Parathyroid adenoma (tissue), 2 donors: ENCODE results near the gene SLC39A9.

ENCODE experiments used
- H2AFZ ChIP-seq: fragments of 300-600 bp; sonication (generic); one replicate; pipeline ENCODE4 v1.7.0; 2017; ENCODE audit warnings: antibody characterized with exemption, mild to moderate bottlenecking
- H3K27ac ChIP-seq: fragments of 300-600 bp; sonication (generic); one replicate; pipeline ENCODE4 v1.7.0; 2017
- H3K27me3 ChIP-seq: fragments of 300-600 bp; sonication (generic); one replicate; pipeline ENCODE4 v1.7.0; 2017; ENCODE audit warnings: low read length; ENCODE audit not compliant: control insufficient read depth, insufficient read depth
- H3K36me3 ChIP-seq: fragments of 300-600 bp; sonication (generic); one replicate; pipeline ENCODE4 v1.7.0; 2017; ENCODE audit warnings: low read length; ENCODE audit not compliant: control insufficient read depth, insufficient read depth
- H3K4me1 ChIP-seq: fragments of 300-600 bp; sonication (generic); one replicate; pipeline ENCODE4 v1.7.0; 2017; ENCODE audit warnings: control low read depth
- H3K4me2 ChIP-seq: fragments of 300-600 bp; sonication (generic); one replicate; pipeline ENCODE4 v1.7.0; 2017; ENCODE audit warnings: low read length
- H3K4me3 ChIP-seq: fragments of 300-600 bp; sonication (generic); one replicate; pipeline ENCODE4 v1.7.0; 2017; ENCODE audit warnings: low read depth, low read length
- H3K79me2 ChIP-seq: fragments of 300-600 bp; sonication (generic); one replicate; pipeline ENCODE4 v1.7.0; 2017; ENCODE audit warnings: control low read depth
- H3K9ac ChIP-seq: fragments of 300-600 bp; sonication (generic); one replicate; pipeline ENCODE4 v1.7.0; 2017; ENCODE audit warnings: mild to moderate bottlenecking
- H3K9me3 ChIP-seq: fragments of 300-600 bp; sonication (generic); one replicate; pipeline ENCODE4 v1.7.0; 2017; ENCODE audit warnings: low read length; ENCODE audit not compliant: control insufficient read depth
- CTCF ChIP-seq: fragments of 300-600 bp; sonication (generic); IDR thresholded peaks from one replicate; pipeline ENCODE4 v1.7.0; 2017; ENCODE audit warnings: antibody characterized with exemption, mild to moderate bottlenecking
- donor health status: primary hyperparathyroidism.

SLC39A9 gene

GRCh38 chr14:69429643-69430042, 31.2 kb downstream of the SLC39A9 start:
- H3K27ac ChIP-seq = no peak overlapping the region
- H3K9ac ChIP-seq = no peak overlapping the region
- no peak overlapping the region for H3K4me2 ChIP-seq
- TF ChIP-seq CTCF = no peak
- no peak overlapping the region for H2AFZ ChIP-seq
- no peaks in the 10 kb centered on the region for H3K27me3 ChIP-seq
- no peak overlapping the region for H3K4me3 ChIP-seq
- no peaks in the 10 kb centered on the region for H3K9me3 ChIP-seq
- H3K36me3 ChIP-seq = no peaks in the 10 kb centered on the region
- no peaks in the 10 kb centered on the region for H3K4me1 ChIP-seq
- peaks cover 14% of the 10 kb centered on the region for H3K79me2 ChIP-seq

GRCh38 chr14:69430306-69430939, 31.9 kb downstream of the SLC39A9 start:
- no peak for TF ChIP-seq CTCF

GRCh38 chr14:69432364-69432763, 33.9 kb downstream of the SLC39A9 start:
- H3K9me3 ChIP-seq = no peaks in the 10 kb centered on the region
- no peak overlapping the region for H3K27ac ChIP-seq
- no peaks in the 10 kb centered on the region for H3K36me3 ChIP-seq
- peaks cover 20% of the 10 kb centered on the region for H3K79me2 ChIP-seq
- no peaks in the 10 kb centered on the region for H3K4me1 ChIP-seq
- H3K9ac ChIP-seq = no peak overlapping the region
- no peaks in the 10 kb centered on the region for H3K27me3 ChIP-seq
- no peak overlapping the region for H3K4me3 ChIP-seq
- no peak for TF ChIP-seq CTCF
- no peak overlapping the region for H3K4me2 ChIP-seq
- no peak overlapping the region for H2AFZ ChIP-seq

More at GRCh38 chr14:69430306-69430939, 31.9 kb downstream of the SLC39A9 start:
- Histone ChIP-seq H3K4me2 (no peak overlapping the region), H3K9me3 (no peaks in the 10 kb centered on the region), H3K36me3 (no peaks in the 10 kb centered on the region), H3K27me3 (no peaks in the 10 kb centered on the region), H2AFZ (no peak overlapping the region), H3K9ac (no peak overlapping the region), H3K4me1 (no peaks in the 10 kb centered on the region), H3K27ac (no peak overlapping the region), H3K4me3 (no peak overlapping the region), H3K79me2 (peaks cover 19% of the 10 kb centered on the region)

- Histone ChIP-seq H3K4me3 (no peak overlapping the region), H3K4me1 (no peaks in the 10 kb centered on the region), H3K27me3 (no peaks in the 10 kb centered on the region), H3K9ac (no peak overlapping the region), H3K36me3 (no peaks in the 10 kb centered on the region), H3K27ac (no peak overlapping the region), H3K79me2 (peaks cover 10% of the 10 kb centered on the region), H3K4me2 (no peak overlapping the region), H3K9me3 (no peaks in the 10 kb centered on the region), H2AFZ (no peak overlapping the region)
- TF ChIP-seq CTCF = no peak
Observed at GRCh38 chr14:69439521-69440270, 41.2 kb downstream of the SLC39A9 start.

GRCh38 chr14:69441948-69442347, 43.5 kb downstream of the SLC39A9 start:
- no peaks in the 10 kb centered on the region for H3K36me3 ChIP-seq
- TF ChIP-seq CTCF = no peak
- H3K9me3 ChIP-seq = no peaks in the 10 kb centered on the region
- peaks cover 4% of the 10 kb centered on the region for H3K79me2 ChIP-seq
- H3K9ac ChIP-seq = no peak overlapping the region
- H3K27me3 ChIP-seq = no peaks in the 10 kb centered on the region
- no peak overlapping the region for H3K4me2 ChIP-seq
- H3K4me3 ChIP-seq = no peak overlapping the region
- no peak overlapping the region for H2AFZ ChIP-seq
- H3K27ac ChIP-seq = no peak overlapping the region
- no peaks in the 10 kb centered on the region for H3K4me1 ChIP-seq
